ENCODE data around the gene TMEM123. TPM values are rescaled to one million over a fixed set of nuclear protein-coding genes. Genes with fewer than 3 reads are reported as not detected.

TMEM123 gene
- total RNA-seq, 1 donor from 2014 or later, result 70.2 TPM

DNA sequence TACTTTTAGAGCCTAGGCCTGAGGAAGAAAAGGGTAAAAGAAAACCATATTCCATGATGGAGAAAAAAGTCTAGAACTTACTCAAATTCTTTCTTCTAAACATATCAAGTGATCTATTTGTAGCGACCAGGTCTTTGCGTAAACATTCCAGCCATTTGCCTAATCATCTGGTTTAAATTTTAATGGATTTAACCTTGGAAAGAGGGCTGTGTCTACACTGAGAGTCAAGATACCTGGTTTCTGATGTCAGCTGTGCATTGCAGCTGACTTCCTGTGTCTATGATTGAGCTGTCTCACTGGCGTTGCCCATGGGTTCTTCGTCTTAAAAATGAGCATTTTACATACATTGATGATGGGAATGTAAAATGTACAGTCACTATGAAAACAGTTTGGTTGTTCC is 10.0 kb upstream of the TMEM123 start:
- Histone ChIP-seq H3K36me3 (no peaks in the 10 kb centered on the region), H3K9me3 (replicated peaks) (no peaks in the 10 kb centered on the region), H3K4me1 (no peaks in the 10 kb centered on the region), H3K27ac (replicated peaks) (no peak overlapping the region), H3K27me3 (ENCODE audit: low read depth) (no peaks in the 10 kb centered on the region), H3K4me3 (no peak overlapping the region)
- intact Hi-C loops (cut with micrococcal nuclease), result no loop called here
- TF ChIP-seq, protein P1, sequence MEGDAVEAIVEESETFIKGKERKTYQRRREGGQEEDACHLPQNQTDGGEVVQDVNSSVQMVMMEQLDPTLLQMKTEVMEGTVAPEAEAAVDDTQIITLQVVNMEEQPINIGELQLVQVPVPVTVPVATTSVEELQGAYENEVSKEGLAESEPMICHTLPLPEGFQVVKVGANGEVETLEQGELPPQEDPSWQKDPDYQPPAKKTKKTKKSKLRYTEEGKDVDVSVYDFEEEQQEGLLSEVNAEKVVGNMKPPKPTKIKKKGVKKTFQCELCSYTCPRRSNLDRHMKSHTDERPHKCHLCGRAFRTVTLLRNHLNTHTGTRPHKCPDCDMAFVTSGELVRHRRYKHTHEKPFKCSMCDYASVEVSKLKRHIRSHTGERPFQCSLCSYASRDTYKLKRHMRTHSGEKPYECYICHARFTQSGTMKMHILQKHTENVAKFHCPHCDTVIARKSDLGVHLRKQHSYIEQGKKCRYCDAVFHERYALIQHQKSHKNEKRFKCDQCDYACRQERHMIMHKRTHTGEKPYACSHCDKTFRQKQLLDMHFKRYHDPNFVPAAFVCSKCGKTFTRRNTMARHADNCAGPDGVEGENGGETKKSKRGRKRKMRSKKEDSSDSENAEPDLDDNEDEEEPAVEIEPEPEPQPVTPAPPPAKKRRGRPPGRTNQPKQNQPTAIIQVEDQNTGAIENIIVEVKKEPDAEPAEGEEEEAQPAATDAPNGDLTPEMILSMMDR (IDR thresholded peaks at IDR 0.05; ENCODE audit: borderline replicate concordance), result no peak
- DNase-seq, result no peak

DNA sequence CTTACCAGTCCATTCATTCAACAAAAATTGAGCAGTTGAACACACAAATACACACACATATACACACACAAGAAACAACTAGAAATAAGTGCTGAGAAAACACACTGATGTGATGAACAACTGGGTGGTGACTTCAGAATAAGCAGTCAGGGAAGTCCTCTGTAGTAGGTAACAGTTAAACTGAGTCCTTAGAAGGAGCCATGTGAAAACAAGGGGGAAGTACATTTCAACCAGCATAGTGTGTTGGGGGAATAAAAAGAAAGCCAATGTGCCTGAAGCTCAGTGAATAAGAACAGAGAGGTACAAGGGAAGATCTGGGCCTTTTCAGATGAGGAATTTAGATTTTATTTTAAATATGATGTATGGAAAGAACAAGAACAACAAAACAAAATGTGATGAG is 6.8 kb upstream of the TMEM123 start:
- intact Hi-C loops (cut with micrococcal nuclease), result no loop called here
- Histone ChIP-seq H3K27me3 (ENCODE audit: low read depth) (no peaks in the 10 kb centered on the region), H3K4me1 (no peaks in the 10 kb centered on the region), H3K9me3 (replicated peaks) (no peaks in the 10 kb centered on the region), H3K36me3 (no peaks in the 10 kb centered on the region), H3K4me3 (no peak overlapping the region), H3K27ac (replicated peaks) (no peak overlapping the region)
- TF ChIP-seq, protein P1 (IDR thresholded peaks at IDR 0.05; ENCODE audit: borderline replicate concordance), result no peak
- DNase-seq, result no peak

DNA sequence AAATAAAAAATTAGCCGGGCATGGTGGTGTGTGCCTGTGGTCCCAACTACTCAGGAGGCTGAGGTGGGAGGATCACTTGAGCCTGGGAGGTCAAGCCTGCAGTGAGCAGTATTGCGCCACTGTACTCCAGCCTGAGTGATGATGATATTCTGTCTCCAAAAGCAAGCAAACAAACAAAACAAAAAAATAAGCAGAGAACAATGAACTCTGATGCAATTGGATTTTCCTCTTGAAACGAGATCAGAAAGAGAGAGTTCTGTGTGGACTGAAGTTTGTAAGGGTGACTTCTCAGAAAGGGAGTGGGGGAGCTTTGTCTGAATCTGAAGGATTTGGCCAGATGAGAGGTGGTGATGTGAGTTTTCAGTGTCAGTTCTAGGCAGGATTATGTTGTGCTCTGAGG is 6.0 kb upstream of the TMEM123 start:
- no peak overlapping the region for H3K4me3 ChIP-seq
- intact Hi-C loops (cut with micrococcal nuclease), result no loop called here
- TF ChIP-seq, protein P1 (IDR thresholded peaks at IDR 0.05; ENCODE audit: borderline replicate concordance), result no peak
- H3K27ac ChIP-seq (replicated peaks), result no peak overlapping the region
- H3K27me3 ChIP-seq (ENCODE audit: low read depth), result no peaks in the 10 kb centered on the region
- no peaks in the 10 kb centered on the region for H3K9me3 ChIP-seq (replicated peaks)
- peaks cover 1% of the 10 kb centered on the region for H3K4me1 ChIP-seq
- H3K36me3 ChIP-seq, result no peaks in the 10 kb centered on the region
- DNase-seq, result no peak

DNA sequence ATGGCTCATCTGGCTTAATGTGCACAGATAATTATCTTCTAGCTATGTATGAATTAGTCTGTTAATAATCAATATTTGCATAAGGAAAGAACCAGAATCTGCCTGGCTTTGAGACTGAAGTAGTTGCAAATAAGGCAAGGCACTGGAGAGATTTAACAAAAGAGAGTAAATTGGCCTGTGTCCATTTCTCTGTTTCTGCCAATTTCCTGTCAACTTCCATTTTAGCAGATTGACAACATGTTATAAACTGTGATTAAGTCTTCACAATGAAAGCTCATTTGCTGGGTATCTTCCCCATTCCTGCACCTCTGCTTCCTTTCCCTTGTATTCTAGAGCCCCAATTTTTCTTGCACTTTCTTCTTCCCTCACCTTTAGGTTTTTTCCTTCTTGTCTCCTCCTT is 5.3 kb upstream of the TMEM123 start:
- Histone ChIP-seq H3K27me3 (ENCODE audit: low read depth) (no peaks in the 10 kb centered on the region), H3K27ac (replicated peaks) (no peak overlapping the region), H3K36me3 (no peaks in the 10 kb centered on the region), H3K9me3 (replicated peaks) (no peaks in the 10 kb centered on the region), H3K4me1 (peaks cover 8% of the 10 kb centered on the region), H3K4me3 (no peak overlapping the region)
- DNase-seq, result no peak
- TF ChIP-seq, protein P1 (IDR thresholded peaks at IDR 0.05; ENCODE audit: borderline replicate concordance), result no peak
- intact Hi-C loops (cut with micrococcal nuclease), result no loop called here

DNA sequence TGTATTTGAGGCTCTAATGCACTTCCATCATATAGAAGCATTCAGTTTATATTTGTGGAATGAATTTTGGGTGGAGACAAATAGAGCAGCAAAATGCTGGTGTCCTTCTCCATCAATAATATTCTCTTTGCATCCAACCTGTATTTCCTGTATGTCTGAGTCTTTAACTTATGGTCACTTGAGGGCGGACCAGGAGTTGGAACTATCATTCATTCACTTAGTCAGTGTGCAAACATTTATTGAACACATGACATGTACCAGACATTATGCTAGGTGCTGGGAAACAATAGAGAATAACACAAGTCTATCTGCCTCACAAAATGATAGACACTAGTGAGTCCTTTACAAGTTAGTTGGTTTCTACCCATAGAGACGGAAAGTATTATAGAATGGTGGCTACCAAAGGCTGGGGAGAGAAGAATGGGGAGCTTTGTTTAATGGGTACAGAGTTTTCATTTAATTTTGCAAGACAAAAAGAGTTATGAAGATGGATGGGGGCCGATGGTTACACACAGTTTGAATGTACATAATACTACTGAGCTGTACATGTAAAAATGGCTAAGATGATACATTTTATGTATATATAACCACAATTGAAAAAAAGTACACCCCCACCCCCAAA is 4.6 kb upstream of the TMEM123 start:
- H3K27ac ChIP-seq (replicated peaks), result no peak overlapping the region
- H3K4me3 ChIP-seq, result no peak overlapping the region
- H3K36me3 ChIP-seq, result no peaks in the 10 kb centered on the region
- no peaks in the 10 kb centered on the region for H3K9me3 ChIP-seq (replicated peaks)
- peaks cover 15% of the 10 kb centered on the region for H3K4me1 ChIP-seq
- intact Hi-C loops (cut with micrococcal nuclease), result no loop called here
- TF ChIP-seq, protein P1 (IDR thresholded peaks at IDR 0.05; ENCODE audit: borderline replicate concordance), result no peak
- no peak for DNase-seq
- no peaks in the 10 kb centered on the region for H3K27me3 ChIP-seq (ENCODE audit: low read depth)
